Kidney tubule cell (primary cell): ENCODE results near the gene HSD3B7.
A peak's percentile ranks its signal among the peaks of the same experiment; 100 is the strongest.
"Not testable (repeated sequence)": the region's sequence is repeated elsewhere in the genome, so short reads cannot be mapped to it uniquely, and the experiment has no call there.

Experiments used
- DNase-seq: peaks from one replicate; pipeline ENCODE4 v3.0.0-alpha.2; 2018; ENCODE audit warnings: low spot score

Gene HSD3B7

GRCh38 chr16:31002250-31002700 is 17.3 kb downstream of the HSD3B7 start:
- DNase-seq = no peak

GRCh38 chr16:31002862-31003341 is 17.9 kb downstream of the HSD3B7 start:
- DNase-seq = no peak

- no peak for DNase-seq
Observed at GRCh38 chr16:31003744-31004143, 18.7 kb downstream of the HSD3B7 start.

GRCh38 chr16:31004658-31005057 is 19.7 kb downstream of the HSD3B7 start:
- no peak for DNase-seq

GRCh38 chr16:31005350-31006085 is 20.5 kb downstream of the HSD3B7 start:
- no peak for DNase-seq

- DNase-seq = no peak
Observed at GRCh38 chr16:31006086-31006385, 21.0 kb downstream of the HSD3B7 start.

GRCh38 chr16:31006589-31006988 is 21.6 kb downstream of the HSD3B7 start:
- no peak for DNase-seq

GRCh38 chr16:31007684-31008083 is 22.7 kb downstream of the HSD3B7 start:
- DNase-seq = no peak

- DNase-seq = peak; percentile 78
Observed at GRCh38 chr16:31008149-31008548, 23.1 kb downstream of the HSD3B7 start.

GRCh38 chr16:31008551-31008950 is 23.5 kb downstream of the HSD3B7 start:
- DNase-seq = no peak

- no peak for DNase-seq
Observed at GRCh38 chr16:31009120-31009519, 24.1 kb downstream of the HSD3B7 start.

GRCh38 chr16:31009894-31010584 is 25.0 kb downstream of the HSD3B7 start:
- DNase-seq = no peak

- DNase-seq = no peak
Observed at GRCh38 chr16:31010585-31011325, 25.7 kb downstream of the HSD3B7 start, which contains the start of gene STX1B. Gene STX1B, minus strand, starts transcription at chr16:31010638. Its CDS starts 242 bp downstream, at chr16:31010396.

GRCh38 chr16:31011815-31012214 is 26.8 kb downstream of the HSD3B7 start:
- not testable (repeated sequence) for DNase-seq

GRCh38 chr16:31013292-31013691 is 28.3 kb downstream of the HSD3B7 start:
- not testable (repeated sequence) for DNase-seq

- DNase-seq = peak; percentile 33
Observed at GRCh38 chr16:31016018-31016417, 31.0 kb downstream of the HSD3B7 start.

GRCh38 chr16:31017756-31018155 is 32.7 kb downstream of the HSD3B7 start:
- not testable (repeated sequence) for DNase-seq

GRCh38 chr16:31020536-31020935 is 35.5 kb downstream of the HSD3B7 start:
- no peak for DNase-seq

GRCh38 chr16:31022544-31023251 is 37.7 kb downstream of the HSD3B7 start:
- no peak for DNase-seq

GRCh38 chr16:31023252-31023602 is 38.2 kb downstream of the HSD3B7 start:
- no peak for DNase-seq

GRCh38 chr16:31023627-31024226 is 38.7 kb downstream of the HSD3B7 start:
- no peak for DNase-seq

GRCh38 chr16:31025339-31025738 is 40.3 kb downstream of the HSD3B7 start:
- DNase-seq = no peak
